Measurements from ENCODE around the gene OR3A2. TPM values are rescaled to one million over a fixed set of nuclear protein-coding genes. Genes with fewer than 3 reads are reported as not detected.
"Not testable (repeated sequence)": the region's sequence is repeated elsewhere in the genome, so short reads cannot be mapped to it uniquely, and the experiment has no call there.

Gene OR3A2
- total RNA-seq, 1 experiment from 2014 or later = not detected

DNA sequence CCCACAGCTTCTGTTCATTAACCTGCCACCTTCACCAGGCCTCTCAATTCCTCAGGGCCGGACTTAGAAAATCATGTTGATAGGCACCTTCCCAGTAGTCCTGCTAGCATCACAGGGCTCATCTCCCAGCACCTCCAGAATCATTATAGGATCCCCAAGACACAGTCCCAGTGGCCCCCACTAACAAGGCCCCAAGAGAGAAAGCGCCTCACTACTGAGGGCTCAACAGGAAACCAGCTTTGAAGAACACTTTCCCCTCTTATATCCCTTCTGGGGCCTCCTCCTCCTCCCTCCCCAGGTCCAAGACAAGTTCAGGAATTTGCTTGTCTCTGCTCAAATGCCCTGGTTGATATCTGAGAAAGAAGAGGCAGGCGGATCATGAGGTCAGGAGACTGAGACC lies 25.0 kb upstream of the OR3A2 start, which contains the start of gene OR3A3:
Gene OR3A3, plus strand, starts transcription at position 301 of the 400 bp plus-strand sequence.
- H4K91ac ChIP-seq (ENCODE audit: insufficient read length, low read depth, low read length) = no peak within 1 kb of the TSS
- H3K27ac Mint-ChIP-seq = no peak within 1 kb of the TSS; a peak in 1 of 7 replicates
- H2AK5ac ChIP-seq (ENCODE audit: insufficient read length, low read length) = no peak within 1 kb of the TSS
- no peaks in the 10 kb centered on the region for H3K4me1 ChIP-seq (ENCODE audit: insufficient read depth, low read length)
- TF ChIP-seq, protein P1, sequence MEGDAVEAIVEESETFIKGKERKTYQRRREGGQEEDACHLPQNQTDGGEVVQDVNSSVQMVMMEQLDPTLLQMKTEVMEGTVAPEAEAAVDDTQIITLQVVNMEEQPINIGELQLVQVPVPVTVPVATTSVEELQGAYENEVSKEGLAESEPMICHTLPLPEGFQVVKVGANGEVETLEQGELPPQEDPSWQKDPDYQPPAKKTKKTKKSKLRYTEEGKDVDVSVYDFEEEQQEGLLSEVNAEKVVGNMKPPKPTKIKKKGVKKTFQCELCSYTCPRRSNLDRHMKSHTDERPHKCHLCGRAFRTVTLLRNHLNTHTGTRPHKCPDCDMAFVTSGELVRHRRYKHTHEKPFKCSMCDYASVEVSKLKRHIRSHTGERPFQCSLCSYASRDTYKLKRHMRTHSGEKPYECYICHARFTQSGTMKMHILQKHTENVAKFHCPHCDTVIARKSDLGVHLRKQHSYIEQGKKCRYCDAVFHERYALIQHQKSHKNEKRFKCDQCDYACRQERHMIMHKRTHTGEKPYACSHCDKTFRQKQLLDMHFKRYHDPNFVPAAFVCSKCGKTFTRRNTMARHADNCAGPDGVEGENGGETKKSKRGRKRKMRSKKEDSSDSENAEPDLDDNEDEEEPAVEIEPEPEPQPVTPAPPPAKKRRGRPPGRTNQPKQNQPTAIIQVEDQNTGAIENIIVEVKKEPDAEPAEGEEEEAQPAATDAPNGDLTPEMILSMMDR (conservative IDR thresholded peaks at IDR 0.05) = no peak
- H4K8ac ChIP-seq (replicated peaks; ENCODE audit: insufficient read length, low read depth, low read length) = no peak within 1 kb of the TSS
- no peak within 1 kb of the TSS for H4K5ac ChIP-seq (ENCODE audit: insufficient read length, low read depth, low read length)
- H3K27ac ChIP-seq (ENCODE audit: insufficient read length, low read depth, low read length) = no peak within 1 kb of the TSS
- no peak within 1 kb of the TSS for H2AFZ ChIP-seq (ENCODE audit: low read length)
- H3K9me3 Mint-ChIP-seq = peaks cover 54 to 74% of the 10 kb centered on the region in 2 experiments
- H3K36me3 Mint-ChIP-seq (ENCODE audit: insufficient read depth in 1 of 3, low read depth in 3 of 3) = peaks cover 4 to 34% (median 15%) of the 10 kb centered on the region in 3 experiments; a peak in 6 of 7 replicates
- no peaks in the 10 kb centered on the region for H3K79me2 ChIP-seq (ENCODE audit: insufficient read depth, low read length)
- peaks cover 41% of the 10 kb centered on the region for H3K9me3 ChIP-seq (ENCODE audit: control insufficient read depth, low read depth, low read length)
- H3K56ac ChIP-seq (ENCODE audit: insufficient read length, low read depth, low read length) = no peak within 1 kb of the TSS
- H3K4me1 Mint-ChIP-seq = no peaks in the 10 kb centered on the region
- no peak within 1 kb of the TSS for H2BK120ac ChIP-seq (ENCODE audit: low read depth, low read length, poor library complexity, severe bottlenecking)
- no peak within 1 kb of the TSS for H3K14ac ChIP-seq (ENCODE audit: insufficient read depth, low read length)
- H3K27me3 ChIP-seq (ENCODE audit: insufficient read depth, low read length) = no peaks in the 10 kb centered on the region; the same call in 1 of the 2 replicates
- H2BK12ac ChIP-seq (ENCODE audit: insufficient read length, low read depth, low read length) = no peak within 1 kb of the TSS
- no peak for DNase-seq
- H3T11ph ChIP-seq (ENCODE audit: low read length) = no peak within 1 kb of the TSS
- no CpG with 5 or more reads among the region's 3 CpGs for WGBS (ENCODE audit: extremely low coverage, insufficient read length, low lambda C conversion rate)
- no peak within 1 kb of the TSS for H2BK15ac ChIP-seq (ENCODE audit: low read depth, low read length)
- H3K23me2 ChIP-seq (ENCODE audit: insufficient read length, low read depth, low read length, poor library complexity, severe bottlenecking) = no peaks in the 10 kb centered on the region
- H2BK5ac ChIP-seq (ENCODE audit: insufficient read length, low read length) = no peak within 1 kb of the TSS
- no peak within 1 kb of the TSS for H3K4me3 Mint-ChIP-seq
- no peaks in the 10 kb centered on the region for H4K20me1 ChIP-seq (ENCODE audit: control insufficient read depth, insufficient read depth, insufficient read length)
- H3K9ac ChIP-seq (ENCODE audit: extremely low read depth, insufficient read length, low read length) = no peak within 1 kb of the TSS
- no peak within 1 kb of the TSS for H3K23ac ChIP-seq (ENCODE audit: insufficient read length, low read depth, low read length)
- no peak within 1 kb of the TSS for H2BK20ac ChIP-seq (ENCODE audit: low read depth, low read length, poor library complexity, severe bottlenecking)
- no peaks in the 10 kb centered on the region for H3K79me1 ChIP-seq (ENCODE audit: insufficient read depth, low read depth, low read length, poor library complexity, severe bottlenecking)
- H3K4me2 ChIP-seq (ENCODE audit: insufficient read depth, insufficient read length, low read length) = no peak within 1 kb of the TSS
- peaks cover 3% of the 10 kb centered on the region; the same call in 1 of the 2 replicates for H3K27me3 Mint-ChIP-seq (ENCODE audit: low read depth)
- no peak within 1 kb of the TSS for H3K18ac ChIP-seq (ENCODE audit: insufficient read length, low read depth, low read length)
- H3K4ac ChIP-seq (ENCODE audit: low read depth, low read length) = no peak within 1 kb of the TSS

DNA sequence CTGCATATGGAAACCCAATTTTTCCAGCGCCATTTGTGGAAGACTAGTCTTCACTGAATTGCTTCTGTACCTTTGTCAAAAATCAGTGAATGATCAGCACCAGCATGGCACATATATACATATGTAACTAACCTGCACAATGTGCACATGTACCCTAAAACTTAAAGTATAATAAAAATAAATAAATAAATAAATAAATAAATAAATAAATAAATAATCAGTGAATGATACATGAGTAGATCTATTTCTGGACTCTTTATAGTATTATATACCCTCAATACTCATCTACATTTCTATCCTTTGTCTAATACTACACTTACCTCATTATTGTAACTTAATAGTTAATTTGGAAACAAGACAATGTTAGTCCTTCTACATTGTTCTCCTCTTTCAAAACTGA lies 17.7 kb upstream of the OR3A2 start:
- H3K4ac ChIP-seq (ENCODE audit: low read depth, low read length); H4K91ac ChIP-seq (ENCODE audit: insufficient read length, low read depth, low read length); H3K79me2 ChIP-seq (ENCODE audit: insufficient read depth, low read length); H2AFZ ChIP-seq (ENCODE audit: low read length); H2BK15ac ChIP-seq (ENCODE audit: low read depth, low read length); H4K8ac ChIP-seq (replicated peaks; ENCODE audit: insufficient read length, low read depth, low read length); H2BK120ac ChIP-seq (ENCODE audit: low read depth, low read length, poor library complexity, severe bottlenecking); H2BK12ac ChIP-seq (ENCODE audit: insufficient read length, low read depth, low read length); H3K18ac ChIP-seq (ENCODE audit: insufficient read length, low read depth, low read length); H3K4me3 Mint-ChIP-seq; H3K27ac ChIP-seq (ENCODE audit: insufficient read length, low read depth, low read length); H4K20me1 ChIP-seq (ENCODE audit: control insufficient read depth, insufficient read depth, insufficient read length); DNase-seq; H3T11ph ChIP-seq (ENCODE audit: low read length); H4K5ac ChIP-seq (ENCODE audit: insufficient read length, low read depth, low read length); H3K4me1 Mint-ChIP-seq; H3K23ac ChIP-seq (ENCODE audit: insufficient read length, low read depth, low read length); H3K14ac ChIP-seq (ENCODE audit: insufficient read depth, low read length); H3K27me3 Mint-ChIP-seq (ENCODE audit: low read depth); H3K4me2 ChIP-seq (ENCODE audit: insufficient read depth, insufficient read length, low read length); H3K56ac ChIP-seq (ENCODE audit: insufficient read length, low read depth, low read length); H3K23me2 ChIP-seq (ENCODE audit: insufficient read length, low read depth, low read length, poor library complexity, severe bottlenecking); H3K9ac ChIP-seq (ENCODE audit: extremely low read depth, insufficient read length, low read length); H2AK5ac ChIP-seq (ENCODE audit: insufficient read length, low read length); H3K79me1 ChIP-seq (ENCODE audit: insufficient read depth, low read depth, low read length, poor library complexity, severe bottlenecking); H3K4me1 ChIP-seq (ENCODE audit: insufficient read depth, low read length); H3K27ac Mint-ChIP-seq; H2BK20ac ChIP-seq (ENCODE audit: low read depth, low read length, poor library complexity, severe bottlenecking); H2BK5ac ChIP-seq (ENCODE audit: insufficient read length, low read length); H3K27me3 ChIP-seq (ENCODE audit: insufficient read depth, low read length): not testable (repeated sequence)
- no CpG with 5 or more reads among the region's 1 CpG for WGBS (ENCODE audit: extremely low coverage, insufficient read length, low lambda C conversion rate)
- H3K9me3 ChIP-seq (ENCODE audit: control insufficient read depth, low read depth, low read length) = peaks cover 43% of the 10 kb centered on the region
- peaks cover 70 to 89% of the 10 kb centered on the region in 2 experiments for H3K9me3 Mint-ChIP-seq
- peaks cover 2 to 25% (median 5%) of the 10 kb centered on the region in 3 experiments; a peak in 4 of 7 replicates for H3K36me3 Mint-ChIP-seq (ENCODE audit: insufficient read depth in 1 of 3, low read depth in 3 of 3)
